ENCODE data around the gene GTF2H4.

DNA sequence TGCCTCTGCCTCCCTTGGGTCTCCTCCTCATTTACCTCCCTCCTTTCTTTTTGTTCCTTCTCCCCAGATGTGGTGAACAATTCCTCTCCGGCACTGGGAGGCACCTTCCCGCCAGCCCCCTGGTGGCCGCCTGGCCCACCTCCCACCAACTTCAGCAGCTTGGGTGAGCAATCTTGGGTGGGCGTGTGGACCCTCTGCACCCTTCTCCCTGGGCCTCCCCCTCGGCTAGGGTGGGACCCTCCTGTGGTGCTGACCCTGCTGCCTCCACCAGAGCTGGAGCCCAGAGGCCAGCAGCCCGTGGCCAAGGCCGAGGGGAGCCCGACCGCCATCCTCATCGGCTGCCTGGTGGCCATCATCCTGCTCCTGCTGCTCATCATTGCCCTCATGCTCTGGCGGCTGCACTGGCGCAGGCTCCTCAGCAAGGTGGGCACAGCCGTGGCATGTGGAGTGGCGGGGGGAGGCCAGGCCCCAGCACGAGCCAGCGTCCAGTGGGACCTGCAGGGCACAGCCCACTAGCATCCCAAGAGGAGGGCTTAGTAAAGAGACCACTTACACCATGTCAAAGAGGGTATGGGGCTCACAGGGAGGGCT lies 14.9 kb upstream of the GTF2H4 start:
- TF ChIP-seq, protein P1, sequence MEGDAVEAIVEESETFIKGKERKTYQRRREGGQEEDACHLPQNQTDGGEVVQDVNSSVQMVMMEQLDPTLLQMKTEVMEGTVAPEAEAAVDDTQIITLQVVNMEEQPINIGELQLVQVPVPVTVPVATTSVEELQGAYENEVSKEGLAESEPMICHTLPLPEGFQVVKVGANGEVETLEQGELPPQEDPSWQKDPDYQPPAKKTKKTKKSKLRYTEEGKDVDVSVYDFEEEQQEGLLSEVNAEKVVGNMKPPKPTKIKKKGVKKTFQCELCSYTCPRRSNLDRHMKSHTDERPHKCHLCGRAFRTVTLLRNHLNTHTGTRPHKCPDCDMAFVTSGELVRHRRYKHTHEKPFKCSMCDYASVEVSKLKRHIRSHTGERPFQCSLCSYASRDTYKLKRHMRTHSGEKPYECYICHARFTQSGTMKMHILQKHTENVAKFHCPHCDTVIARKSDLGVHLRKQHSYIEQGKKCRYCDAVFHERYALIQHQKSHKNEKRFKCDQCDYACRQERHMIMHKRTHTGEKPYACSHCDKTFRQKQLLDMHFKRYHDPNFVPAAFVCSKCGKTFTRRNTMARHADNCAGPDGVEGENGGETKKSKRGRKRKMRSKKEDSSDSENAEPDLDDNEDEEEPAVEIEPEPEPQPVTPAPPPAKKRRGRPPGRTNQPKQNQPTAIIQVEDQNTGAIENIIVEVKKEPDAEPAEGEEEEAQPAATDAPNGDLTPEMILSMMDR (IDR thresholded peaks at IDR 0.05) = no peak
- no peak for TF ChIP-seq POLR2A (IDR thresholded peaks at IDR 0.05)

All from thyroid gland (tissue), 4 donors.